ENCODE data around the gene ITGAE. TPM values are rescaled to one million over a fixed set of nuclear protein-coding genes. Genes with fewer than 3 reads are reported as not detected.
A peak's percentile ranks its signal among the peaks of the same experiment; 100 is the strongest.
"Not testable (repeated sequence)": the region's sequence is repeated elsewhere in the genome, so short reads cannot be mapped to it uniquely, and the experiment has no call there.

The ITGAE gene
- total and polyA plus RNA-seq, 8 donors = 4.4 to 29.0 (median 7.0) TPM

- FAIRE-seq = peak; percentile 59
- H3K4me3 ChIP-seq = peak within 1 kb of the TSS; percentile 57 to 96 (median 92)
- WGBS, 2 donors = 0 to 1% methylated on average over 72 to 76 of the region's 76 CpGs
- peak within 1 kb of the TSS; percentile 53 to 73 (median 67) for H3K27ac ChIP-seq
- H3K4me1 ChIP-seq = peaks cover 0 to 12% (median 3%) of the 10 kb centered on the region in 3 donors
- H3K9me3 ChIP-seq = no peaks in the 10 kb centered on the region
- ATAC-seq = peak; percentile 96 to 98 (median 98)
- TF ChIP-seq CTCF (IDR thresholded peaks at IDR 0.05) = peak; percentile 95 to 97 (median 97)
- intact Hi-C loops (cut with DNase I) = no loop called here
- H3K27me3 ChIP-seq = no peaks in the 10 kb centered on the region
- peak; percentile 84 to 98 (median 92) for DNase-seq
- peaks cover 0 to 6% (median 0%) of the 10 kb centered on the region in 3 donors for H3K36me3 ChIP-seq
These were observed 44.8 kb upstream of the ITGAE start, which contains the start of gene NCBP3 for GRCh38 chr17:3845621-3846436. TSS of gene NCBP3 (minus strand) at chr17:3846246. CDS start at chr17:3846223, 23 bp downstream.

- DNase-seq (no peak), FAIRE-seq (no peak), ATAC-seq (peak in 3 of 4 donors; percentile 0 to 7 (median 1))
- H3K27me3 ChIP-seq = no peaks in the 10 kb centered on the region
- 0 to 1% methylated on average over 8 of the region's 8 CpGs for WGBS, 2 donors
- no peaks in the 10 kb centered on the region for H3K9me3 ChIP-seq
- TF ChIP-seq CTCF (IDR thresholded peaks at IDR 0.05) = no peak
- H3K4me3 ChIP-seq = peak overlapping the region; percentile 57 to 96 (median 92)
- peaks cover 0 to 10% (median 0%) of the 10 kb centered on the region in 3 donors for H3K36me3 ChIP-seq
- peaks cover 0 to 12% (median 3%) of the 10 kb centered on the region in 3 donors for H3K4me1 ChIP-seq
- intact Hi-C loops (cut with DNase I) = no loop called here
- H3K27ac ChIP-seq = peak overlapping the region; percentile 53 to 73 (median 67)
These were observed 44.3 kb upstream of the ITGAE start for GRCh38 chr17:3845291-3845620.

- peaks cover 0 to 12% (median 4%) of the 10 kb centered on the region in 3 donors for H3K36me3 ChIP-seq
- intact Hi-C loops (cut with DNase I); FAIRE-seq; H3K27ac ChIP-seq; H3K9me3 ChIP-seq; H3K27me3 ChIP-seq; DNase-seq; ATAC-seq: not testable (repeated sequence)
- WGBS, 2 donors = 84 to 91% methylated on average over 19 of the region's 19 CpGs
- H3K4me1 ChIP-seq = peaks cover 0 to 12% (median 3%) of the 10 kb centered on the region in 3 donors
- peak overlapping the region in 1 of 4 donors; percentile 90 for H3K4me3 ChIP-seq
These were observed 43.6 kb upstream of the ITGAE start for GRCh38 chr17:3844556-3844955.

GRCh38 chr17:3843935-3844516, 43.0 kb upstream of the ITGAE start:
- no peak for FAIRE-seq
- peak in 3 of 4 donors; percentile 43 to 47 (median 43) for ATAC-seq

More at GRCh38 chr17:3843935-3844516, 43.0 kb upstream of the ITGAE start:
- Histone ChIP-seq H3K36me3 (peaks cover 0 to 12% (median 4%) of the 10 kb centered on the region in 3 donors), H3K27me3 (no peaks in the 10 kb centered on the region), H3K27ac (no peak overlapping the region), H3K4me3 (no peak overlapping the region), H3K4me1 (peaks cover 0 to 12% (median 3%) of the 10 kb centered on the region in 3 donors), H3K9me3 (no peaks in the 10 kb centered on the region)
- DNase-seq = peak in 1 of 6 donors; percentile 59
- intact Hi-C loops (cut with DNase I) = no loop called here
- 19 to 21% methylated on average over 3 of the region's 3 CpGs for WGBS, 2 donors
- peak in 3 of 4 donors; percentile 24 to 51 (median 38) for TF ChIP-seq CTCF (IDR thresholded peaks at IDR 0.05)
